GM12892 (cell line): ENCODE measurements around the gene FAM83B.

Source experiments
- DNase-seq: peaks from one replicate; pipeline ENCODE4 v3.0.0; 2011; ENCODE audit not compliant: insufficient read length
- FAIRE-seq: peaks from 2 replicates; lab custom pipeline; 2011; peaks lifted over from hg19 to GRCh38; lab: Jason Lieb, UNC
- POLR2A ChIP-seq: IDR thresholded peaks from 2 replicates; pipeline ENCODE4 v1.6.1; 2011; ENCODE audit warnings: low read depth, low read length, control low read depth
- POLR2AphosphoS5 ChIP-seq: IDR thresholded peaks from 2 replicates; pipeline ENCODE4 v1.6.1; 2011; ENCODE audit warnings: low read depth, low read length, control low read depth
- TAF1 ChIP-seq: IDR thresholded peaks from 2 replicates; pipeline ENCODE4 v1.6.1; 2011; ENCODE audit warnings: low read depth, mild to moderate bottlenecking, control low read depth, low read length, borderline replicate concordance

Gene FAM83B

DNA sequence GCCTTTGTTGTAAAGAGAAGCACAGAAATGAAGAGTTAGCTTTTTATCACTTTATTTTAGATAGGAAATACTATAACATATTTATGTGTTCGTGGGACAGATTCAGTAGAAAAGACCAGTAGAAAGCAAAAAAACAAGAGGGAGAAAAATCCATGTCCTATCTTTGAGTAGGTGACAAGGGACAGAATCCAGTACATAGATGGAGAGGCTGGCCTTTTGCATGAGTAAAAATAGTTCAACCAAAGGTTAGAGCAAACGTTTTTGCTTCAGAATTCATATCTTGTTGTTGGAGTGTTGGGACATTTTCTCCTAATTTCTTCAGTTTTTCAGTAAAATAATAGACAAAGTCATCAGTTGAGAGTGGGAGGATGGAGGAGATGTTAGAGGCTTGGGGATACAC is 19.6 kb upstream of the FAM83B start:
- DNase-seq, result no peak
- TF ChIP-seq POLR2A, result no peak
- no peak for TF ChIP-seq POLR2AphosphoS5
- no peak for TF ChIP-seq TAF1
- no peak for FAIRE-seq

DNA sequence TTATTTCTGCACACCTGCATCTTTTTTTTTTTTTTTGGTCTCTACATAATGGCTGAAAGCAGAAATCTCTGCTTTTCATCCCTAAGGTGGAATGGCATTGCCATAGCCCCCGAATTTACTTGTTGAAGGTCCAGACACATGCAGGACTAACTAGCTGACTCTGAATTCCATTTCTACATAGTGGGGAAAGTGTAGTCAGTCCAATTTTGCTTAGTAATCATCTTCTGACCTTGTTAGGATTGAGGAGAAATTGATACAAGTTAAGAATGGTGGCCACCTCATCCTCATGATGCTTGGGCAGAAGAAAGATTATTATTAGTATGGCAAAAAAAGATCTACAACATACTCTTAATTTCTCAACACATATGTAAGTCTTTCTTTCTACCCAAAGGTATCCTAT is 16.4 kb upstream of the FAM83B start:
- no peak for TF ChIP-seq POLR2AphosphoS5
- TF ChIP-seq POLR2A, result no peak
- no peak for TF ChIP-seq TAF1
- FAIRE-seq (no peak), DNase-seq (no peak)

DNA sequence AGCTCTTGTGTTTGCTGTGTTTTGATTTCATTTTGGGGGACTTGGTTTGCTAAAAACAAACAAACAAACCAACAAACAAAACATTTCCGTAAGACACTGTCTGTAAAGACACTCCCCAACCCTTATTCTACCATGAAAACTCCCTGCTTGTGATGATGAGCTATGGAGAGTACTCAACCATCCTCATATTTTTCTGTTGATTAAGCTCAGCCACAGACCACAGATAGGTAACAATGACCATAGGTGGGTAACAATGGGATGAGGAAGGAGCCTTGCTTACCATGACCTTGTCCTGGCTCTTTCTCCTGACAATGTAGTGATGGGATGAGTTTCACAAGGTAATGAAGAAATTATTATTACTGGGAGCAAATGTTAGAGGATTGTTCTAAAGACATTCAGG is 11.4 kb upstream of the FAM83B start:
- no peak for DNase-seq
- TF ChIP-seq POLR2A (no peak), POLR2AphosphoS5 (no peak), TAF1 (no peak)
- FAIRE-seq, result no peak

DNA sequence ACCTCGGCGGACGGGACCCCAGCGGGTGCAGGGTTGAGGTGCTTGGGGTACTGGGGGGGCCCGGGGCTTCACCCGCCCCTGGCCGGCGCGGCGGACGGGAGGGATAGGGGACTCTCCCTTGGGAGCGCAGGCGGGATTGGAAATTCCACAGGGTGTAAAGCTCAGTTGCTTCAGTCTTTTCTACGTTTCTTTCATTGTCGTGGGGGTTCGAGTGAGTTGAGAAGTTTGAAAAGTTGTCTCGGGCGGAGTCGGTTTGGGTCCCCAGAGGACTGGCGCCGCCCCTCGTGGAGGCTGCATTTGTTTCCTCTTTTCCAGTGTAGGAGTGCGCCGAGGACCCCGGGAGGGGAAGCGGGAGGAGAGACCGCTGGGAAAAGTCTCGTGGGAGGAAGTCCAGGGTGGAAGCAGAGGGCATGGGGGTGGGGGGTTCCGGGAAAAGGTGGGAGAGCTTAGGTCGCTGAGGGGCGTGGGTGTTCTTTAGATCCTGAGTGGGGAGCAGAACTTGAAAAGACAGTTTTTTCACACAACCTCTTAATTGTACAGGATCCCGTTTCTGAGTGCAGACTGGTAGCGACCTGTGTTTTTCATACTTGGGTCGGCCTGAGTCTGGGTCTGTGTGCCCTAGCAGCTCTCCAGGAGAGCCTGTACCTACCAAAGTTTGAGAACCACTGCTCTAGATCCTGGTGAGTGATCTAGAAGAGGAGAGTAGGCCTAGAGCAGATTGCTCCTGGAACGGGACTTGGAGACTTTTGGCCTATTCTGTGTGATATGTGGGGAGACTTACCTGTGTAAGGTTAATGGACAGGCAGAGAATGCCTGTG is 495 bp downstream of the FAM83B start:
- DNase-seq, result no peak
- no peak for FAIRE-seq
- TF ChIP-seq POLR2AphosphoS5, result no peak
- TF ChIP-seq POLR2A, result no peak
- no peak for TF ChIP-seq TAF1

DNA sequence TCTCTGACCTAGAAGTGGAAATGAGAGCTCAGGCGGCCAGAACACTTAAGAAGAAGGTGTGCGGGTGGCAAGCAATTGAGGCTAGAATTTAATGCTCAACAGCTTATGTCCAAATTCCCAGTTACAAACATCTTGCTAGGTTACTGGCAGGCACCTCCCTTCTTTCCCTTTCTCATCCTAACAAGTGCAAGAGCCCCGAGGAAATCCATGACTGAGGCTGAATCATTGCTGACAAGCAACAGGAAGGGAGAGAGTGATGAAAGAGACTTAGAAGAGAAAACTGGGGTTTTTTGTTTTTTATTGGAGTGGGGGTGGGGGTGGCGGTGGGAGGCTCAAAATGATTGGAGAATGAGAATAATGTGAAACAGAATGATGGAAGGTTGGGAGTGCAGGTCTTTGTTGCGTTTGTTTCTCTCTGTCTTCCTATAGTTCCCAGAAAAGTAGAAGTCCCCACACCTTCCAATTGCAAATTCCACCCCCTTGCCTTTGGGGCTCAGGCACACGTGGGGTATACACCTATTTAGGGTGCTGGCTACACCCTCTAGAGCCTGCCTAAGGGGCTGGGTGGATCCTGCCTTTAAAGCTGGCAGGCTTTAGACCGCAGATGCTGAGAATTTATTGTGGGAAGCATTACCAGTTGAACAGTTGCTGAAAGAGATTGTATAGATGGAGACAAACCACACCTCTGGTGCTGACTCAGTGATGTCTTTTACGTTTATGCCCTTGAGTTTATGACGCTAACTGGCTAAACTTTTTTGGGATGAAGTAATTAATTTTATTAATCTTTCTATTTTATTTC is 1.4 kb downstream of the FAM83B start:
- no peak for DNase-seq
- no peak for FAIRE-seq
- no peak for TF ChIP-seq TAF1
- TF ChIP-seq POLR2AphosphoS5, result no peak
- TF ChIP-seq POLR2A, result no peak

DNA sequence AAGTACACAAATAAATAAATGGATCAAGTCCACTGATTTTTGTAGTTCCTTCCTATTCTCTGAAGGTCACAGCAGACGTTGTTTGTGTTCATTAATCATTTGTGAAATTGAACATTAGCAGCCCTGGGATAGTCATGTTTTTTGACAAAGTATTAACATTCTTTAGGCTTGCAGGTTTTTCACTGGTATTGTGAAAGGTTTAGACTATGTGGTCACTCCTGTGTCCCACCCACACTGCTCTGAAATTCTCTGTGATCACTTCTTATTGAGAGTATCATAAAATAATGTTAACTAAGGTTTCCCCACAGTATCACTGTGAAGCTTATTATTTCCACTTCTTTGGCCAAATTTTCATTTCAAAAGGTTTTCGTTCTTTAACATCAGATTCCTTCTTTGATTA is 3.5 kb downstream of the FAM83B start:
- TF ChIP-seq TAF1 (no peak), POLR2AphosphoS5 (no peak), POLR2A (no peak)
- no peak for DNase-seq
- FAIRE-seq, result no peak

DNA sequence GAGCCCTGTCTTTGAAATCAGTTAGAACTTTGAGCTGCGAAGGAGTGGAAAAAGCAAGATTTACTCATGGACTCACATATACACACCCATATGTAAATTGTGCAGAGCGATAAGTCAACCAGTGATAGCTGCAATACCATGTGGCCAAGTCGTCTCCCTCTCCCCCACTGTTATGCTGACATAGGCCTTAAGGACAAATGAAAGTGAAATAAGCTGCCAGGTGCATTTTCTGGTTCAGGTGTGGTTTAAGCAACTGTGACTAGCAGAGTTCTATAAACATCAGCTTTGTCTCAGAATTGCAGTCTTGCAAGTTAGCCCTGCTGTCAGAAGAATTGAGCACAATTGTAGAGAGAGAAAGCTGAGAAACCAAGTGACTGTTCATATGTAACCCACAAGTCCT is 9.6 kb downstream of the FAM83B start:
- FAIRE-seq (no peak), DNase-seq (no peak)
- TF ChIP-seq POLR2AphosphoS5, result no peak
- TF ChIP-seq POLR2A, result no peak
- no peak for TF ChIP-seq TAF1

DNA sequence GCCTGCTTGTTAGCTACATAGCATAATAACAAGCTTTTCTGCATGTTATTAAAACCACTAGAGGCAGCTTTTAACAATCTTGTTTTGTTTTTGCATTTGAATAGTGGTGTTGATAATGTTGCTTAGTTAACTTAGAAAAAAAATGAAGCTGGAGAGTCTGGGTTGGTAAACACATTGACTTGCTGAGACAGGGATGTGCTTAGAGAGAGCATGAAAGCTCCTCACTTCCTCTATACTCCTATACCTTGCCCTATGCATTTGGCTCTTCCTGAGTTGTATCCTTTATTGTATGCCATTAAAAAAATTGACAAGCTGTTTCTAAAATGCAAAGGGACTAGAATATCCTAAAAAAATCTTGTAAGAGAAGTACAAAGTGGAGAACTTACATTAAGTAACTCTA is 13.6 kb downstream of the FAM83B start:
- FAIRE-seq (no peak), DNase-seq (no peak)
- TF ChIP-seq TAF1 (no peak), POLR2A (no peak), POLR2AphosphoS5 (no peak)

DNA sequence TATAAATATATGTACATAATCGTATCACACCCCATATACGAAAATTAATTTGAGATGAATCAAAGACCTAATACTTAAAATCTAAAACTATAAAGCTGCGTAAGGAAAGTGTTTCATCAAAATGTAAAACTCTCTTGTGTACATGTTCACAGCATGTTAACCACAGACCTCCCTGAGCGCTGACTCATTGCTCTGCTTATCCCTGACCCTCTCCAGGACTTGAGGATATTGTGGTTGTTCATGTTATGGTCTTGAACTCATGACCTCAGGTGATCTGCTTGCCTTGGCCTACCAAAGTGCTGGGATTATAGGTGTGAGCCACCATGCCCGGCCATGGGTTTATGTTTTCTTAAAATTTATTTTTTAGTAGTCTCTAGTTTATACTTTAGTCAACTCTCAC is 14.2 kb downstream of the FAM83B start:
- no peak for FAIRE-seq
- TF ChIP-seq TAF1 (no peak), POLR2AphosphoS5 (no peak), POLR2A (no peak)
- DNase-seq, result no peak

DNA sequence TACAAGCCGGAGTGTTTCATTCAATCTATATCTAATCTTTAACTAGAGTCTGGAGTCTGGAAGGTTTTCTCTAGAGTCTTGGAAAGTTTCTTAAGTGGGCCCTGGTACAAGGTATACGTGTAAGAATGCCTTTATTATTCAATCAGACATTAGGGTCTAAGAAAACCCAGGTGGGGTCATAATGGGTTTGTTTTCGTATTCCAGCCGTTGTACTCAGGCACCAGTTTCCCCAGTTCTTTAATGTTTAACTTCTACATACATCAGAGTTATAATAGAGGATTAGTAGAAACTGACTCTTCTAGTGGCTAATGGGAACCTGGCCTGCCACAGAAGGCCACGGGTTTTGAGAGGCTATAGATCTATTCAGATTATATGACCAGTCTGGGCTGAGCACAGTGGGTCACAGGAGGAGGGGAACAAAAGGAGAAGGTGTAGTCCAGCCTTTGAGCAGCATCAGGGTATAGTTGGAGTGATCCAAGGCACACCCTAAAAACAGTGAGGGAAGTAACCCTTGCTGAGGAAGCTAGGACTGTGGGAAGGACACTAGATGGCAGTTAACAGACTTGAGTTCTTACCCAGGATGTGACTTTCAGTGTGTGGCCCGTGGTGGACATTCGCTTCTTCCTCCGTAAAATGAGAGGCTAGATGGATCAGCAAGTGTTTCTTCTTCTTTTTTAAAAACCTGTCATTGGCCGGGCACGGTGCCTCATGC is 15.5 kb downstream of the FAM83B start:
- TF ChIP-seq TAF1, result no peak
- no peak for TF ChIP-seq POLR2AphosphoS5
- no peak for TF ChIP-seq POLR2A
- DNase-seq (no peak), FAIRE-seq (no peak)

DNA sequence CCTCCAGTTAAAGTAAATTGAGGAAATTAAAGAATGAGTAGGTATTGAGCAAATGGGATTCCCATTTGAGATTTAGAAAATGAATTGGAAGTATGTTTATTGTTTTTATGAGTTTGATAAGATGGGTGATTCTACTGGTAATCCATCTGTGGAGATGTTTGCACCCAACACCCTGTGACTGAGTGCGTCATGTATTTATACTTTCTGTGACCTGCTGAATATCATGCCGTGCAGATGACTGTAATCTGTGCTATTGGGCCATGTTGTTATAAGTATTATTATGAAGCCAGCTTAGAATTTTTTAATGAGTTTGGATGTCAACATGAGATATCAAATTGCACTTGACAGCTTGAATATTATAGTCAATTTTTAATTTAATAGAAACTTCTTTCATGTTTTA is 17.7 kb downstream of the FAM83B start:
- FAIRE-seq (no peak), DNase-seq (no peak)
- no peak for TF ChIP-seq TAF1
- no peak for TF ChIP-seq POLR2A
- no peak for TF ChIP-seq POLR2AphosphoS5
